Measurements from ENCODE around the gene CTDSP2. TPM values are rescaled to one million over a fixed set of nuclear protein-coding genes. Genes with fewer than 3 reads are reported as not detected.

The CTDSP2 gene
- total and polyA plus RNA-seq, 2 of the 8 experiments (the other 6 are each of a cell fraction or from before 2014, with no cell fraction given), result 71.3 to 91.7 TPM

DNA sequence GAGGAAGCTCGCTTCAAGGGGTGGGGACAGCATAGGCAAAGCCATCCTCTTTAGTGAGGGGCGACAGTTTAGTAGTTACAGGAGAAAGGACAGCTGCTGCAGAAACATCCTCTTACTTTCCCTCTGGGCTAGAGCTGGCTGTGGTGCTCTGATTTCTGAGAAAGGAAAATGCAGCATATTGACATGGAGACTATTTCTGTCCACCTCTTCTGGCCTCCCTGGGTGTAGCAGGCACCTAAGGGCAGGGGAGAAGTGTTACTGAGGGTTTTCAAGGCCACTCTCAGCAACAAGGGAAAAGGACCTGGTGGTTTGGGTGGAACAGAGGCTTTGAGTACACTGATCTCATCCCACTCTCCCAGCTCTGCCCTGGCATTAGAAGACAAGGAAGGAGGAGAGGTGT lies 40.0 kb upstream of the CTDSP2 start:
- Histone ChIP-seq H2AK5ac (ENCODE audit: low read depth, low read length) (no peak overlapping the region), H3K18ac (ENCODE audit: extremely low read depth, low read length) (no peak overlapping the region), H2BK15ac (ENCODE audit: low read length) (0 out of 2 replicates have a peak overlapping the region, but pooled peaks have one; percentile 19), H3K23me2 (ENCODE audit: low read depth, low read length) (no peaks in the 10 kb centered on the region), H3K79me1 (ENCODE audit: low read depth, low read length) (no peaks in the 10 kb centered on the region), H3K4me3 (ENCODE audit: extremely low read depth in 1 of 4, insufficient read depth in 2 of 4, low read depth in 3 of 4, low read length in 4 of 4) (no peak overlapping the region), H4K5ac (ENCODE audit: insufficient read length, low read depth, low read length) (no peak overlapping the region), H2BK120ac (replicated peaks; ENCODE audit: low read depth, low read length) (no peak overlapping the region), H3K14ac (ENCODE audit: insufficient read length) (no peak overlapping the region), H3K9ac (replicated peaks in 1 of 4; ENCODE audit: extremely low read depth in 1 of 4, low read depth in 3 of 4, low read length in 3 of 4) (no peak overlapping the region), H4K8ac (ENCODE audit: extremely low read depth, insufficient read depth, low read length) (no peak overlapping the region), H3K4me2 (ENCODE audit: insufficient read depth in 1 of 2, low read depth in 2 of 2, low read length in 2 of 2) (no peak overlapping the region), H2BK12ac (ENCODE audit: low read depth, low read length) (no peak overlapping the region), H3K36me3 (ENCODE audit: control insufficient read depth in 2 of 4, insufficient read depth in 4 of 4, low read length in 3 of 4) (no peaks in the 10 kb centered on the region), H2BK20ac (ENCODE audit: low read length) (no peak overlapping the region), H3K27me3 (replicated peaks in 1 of 4; ENCODE audit: control insufficient read depth in 3 of 4, extremely low read depth in 1 of 4, insufficient read depth in 3 of 4, low read length in 3 of 4) (no peaks in the 10 kb centered on the region; a peak in 1 of 7 replicates), H3K56ac (replicated peaks; ENCODE audit: insufficient read length, low read depth, low read length) (no peak overlapping the region), H3K4me1 (replicated peaks in 1 of 4; ENCODE audit: control insufficient read depth in 3 of 4, insufficient read depth in 4 of 4, low read length in 3 of 4) (peaks cover 2 to 18% (median 14%) of the 10 kb centered on the region in 4 experiments), H4K91ac (replicated peaks; ENCODE audit: insufficient read length, low read length) (no peak overlapping the region), H4K20me1 (replicated peaks in 1 of 2; ENCODE audit: control insufficient read depth in 1 of 2, insufficient read depth in 2 of 2, low read length in 2 of 2) (no peaks in the 10 kb centered on the region), H3K23ac (ENCODE audit: insufficient read length) (no peak overlapping the region), H3K79me2 (ENCODE audit: control insufficient read depth in 1 of 2, insufficient read depth in 2 of 2, low read length in 2 of 2) (no peaks in the 10 kb centered on the region), H2AFZ (ENCODE audit: low read length) (no peak overlapping the region), H3K9me3 (ENCODE audit: insufficient read depth in 2 of 2, low read depth in 1 of 2, low read length in 1 of 2) (peaks cover 0 to 3% of the 10 kb centered on the region in 2 experiments; a peak in 1 of 4 replicates), H3K27ac (ENCODE audit: low read depth, low read length) (no peak overlapping the region), H2BK5ac (ENCODE audit: low read depth, low read length) (no peak overlapping the region), H3K4ac (replicated peaks; ENCODE audit: insufficient read length, low read depth, low read length) (no peak overlapping the region)
- TF ChIP-seq NANOG (IDR thresholded peaks at IDR 0.05; ENCODE audit: insufficient read depth, low read depth, low read length, poor library complexity, severe bottlenecking) (no peak), NRF1 (IDR thresholded peaks at IDR 0.05; ENCODE audit: low read depth, low read length) (no peak), RBBP5 (IDR thresholded peaks at IDR 0.05; ENCODE audit: borderline replicate concordance, low read depth, low read length) (no peak), KDM4A (IDR thresholded peaks at IDR 0.05; ENCODE audit: low read depth, low read length, severe bottlenecking) (no peak), RAD21 (IDR thresholded peaks at IDR 0.05 in 1 of 2, conservative IDR thresholded peaks at IDR 0.05 in 1 of 2; ENCODE audit: low read depth in 2 of 2, low read length in 2 of 2) (no peak), SRF (IDR thresholded peaks at IDR 0.05; ENCODE audit: low read depth, low read length) (no peak), KDM5A (IDR thresholded peaks at IDR 0.05; ENCODE audit: low read length) (no peak), CREB1 (IDR thresholded peaks at IDR 0.05) (no peak), POU5F1 (IDR thresholded peaks at IDR 0.05; ENCODE audit: low read depth, low read length) (no peak), SAP30 (IDR thresholded peaks at IDR 0.05; ENCODE audit: insufficient read depth, insufficient replicate concordance, low read length) (no peak), BRCA1 (IDR thresholded peaks at IDR 0.05; ENCODE audit: low read depth, low read length) (no peak), ASH2L (IDR thresholded peaks at IDR 0.05; ENCODE audit: low read length) (no peak), CHD2 (IDR thresholded peaks at IDR 0.05; ENCODE audit: low read length) (no peak), JUND (IDR thresholded peaks at IDR 0.05; ENCODE audit: low read length) (no peak), TCF12 (IDR thresholded peaks at IDR 0.05; ENCODE audit: low read depth, low read length) (no peak)
- WGBS, 2 experiments (ENCODE audit: extremely low coverage in 1 of 2, insufficient coverage in 1 of 2, insufficient read length in 1 of 2, insufficient replicate concordance in 2 of 2, low coverage in 1 of 2, low lambda C conversion rate in 2 of 2, missing lambda C conversion rate in 1 of 2), result 89% methylated on average over 2 of the region's 2 CpGs; no CpG with 5 or more reads in 1 of the 2 experiments
- POLR2A ChIA-PET (ENCODE audit: partially characterized antibody), result interaction anchor here (0.9 to 4.5 kb wide), 6 partner anchors 11 to 55 kb away, joined by 3 to 28 read pairs (median 7); partner anchors contain the start of genes ATP23 and CTDSP2
- DNase-seq (ENCODE audit: low read depth in 1 of 2, low spot score in 2 of 2) (no peak), FAIRE-seq (no peak)
- CTCF ChIA-PET (ENCODE audit: partially characterized antibody), result interaction anchor here (0.7 to 4.4 kb wide), 8 partner anchors 9 to 73 kb away, joined by 3 to 26 read pairs (median 4); no protein-coding TSS in a partner anchor

All from H1 (cell line).